Stimulated activated CD8-positive, alpha-beta memory T cell treated with anti-CD3 and anti-CD28 coated beads, Interleukin-15, amount 100 ng/mL, for 48 hours (primary cell): ENCODE data around the gene PRG2.

Source experiments
- DNase-seq, 2 donors: peaks; one replicate each; pipeline ENCODE4 v3.0.0-alpha.2; 2020; ENCODE audit warnings: low read depth in 2 of 2

PRG2 gene

DNA sequence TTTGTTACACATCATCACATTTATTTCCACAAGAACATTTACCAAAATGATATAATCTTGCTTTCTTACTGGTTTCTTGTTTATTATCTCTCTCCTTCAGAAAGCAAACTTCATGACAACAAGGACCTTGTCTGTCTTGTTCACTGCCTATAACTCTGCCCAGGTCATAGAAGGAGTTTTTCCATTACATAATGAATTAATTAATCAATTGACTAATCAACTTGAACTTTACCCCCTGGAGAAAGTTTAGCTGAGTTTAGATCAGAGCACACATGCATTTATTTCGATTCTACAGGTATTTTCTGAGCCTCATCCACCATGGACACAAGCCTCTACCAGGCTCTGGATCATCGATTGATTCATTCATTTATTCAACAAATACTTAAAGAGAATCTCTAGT is 6.3 kb upstream of the PRG2 start:
- no peak for DNase-seq

- no peak for DNase-seq
Observed at GRCh38 chr11:57395905-57396623, 5.6 kb upstream of the PRG2 start.

DNA sequence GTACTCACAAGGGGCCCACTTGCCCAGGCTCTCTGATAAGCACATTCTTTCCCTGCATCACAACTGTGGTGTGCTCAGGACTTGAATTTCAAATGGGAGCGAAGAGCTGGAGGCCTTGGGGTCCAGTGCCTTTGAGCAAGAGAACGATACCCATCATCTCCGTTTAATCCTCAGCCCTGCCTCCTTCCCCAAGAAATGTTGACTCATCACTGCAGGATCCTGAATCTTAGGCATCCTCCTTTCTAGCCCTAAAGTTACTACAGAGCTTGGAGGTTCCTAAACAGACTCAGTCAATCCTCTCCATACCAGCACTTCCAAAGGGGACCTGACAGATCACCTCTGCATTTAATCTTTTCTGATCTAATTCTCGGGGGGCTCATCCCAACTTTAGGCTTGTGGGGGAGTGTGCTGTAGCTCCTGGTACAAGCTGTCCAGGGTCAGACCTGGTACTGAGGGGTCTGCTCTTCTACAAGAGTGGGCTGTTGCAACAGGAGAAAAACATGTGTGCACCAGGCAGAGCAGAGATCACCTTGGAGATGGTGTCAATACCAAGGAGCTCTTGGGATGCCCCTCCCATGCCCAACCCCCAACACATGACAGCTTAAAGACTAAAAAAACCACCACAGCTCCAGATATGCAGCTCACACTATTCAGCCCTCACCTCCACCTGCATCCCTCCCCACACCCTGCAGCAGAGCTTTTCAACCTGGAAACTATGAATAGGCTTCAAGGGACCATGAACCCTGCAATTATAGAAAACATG is 3.9 kb upstream of the PRG2 start:
- no peak for DNase-seq

GRCh38 chr11:57392763-57393105 is 2.3 kb upstream of the PRG2 start:
- no peak for DNase-seq

DNA sequence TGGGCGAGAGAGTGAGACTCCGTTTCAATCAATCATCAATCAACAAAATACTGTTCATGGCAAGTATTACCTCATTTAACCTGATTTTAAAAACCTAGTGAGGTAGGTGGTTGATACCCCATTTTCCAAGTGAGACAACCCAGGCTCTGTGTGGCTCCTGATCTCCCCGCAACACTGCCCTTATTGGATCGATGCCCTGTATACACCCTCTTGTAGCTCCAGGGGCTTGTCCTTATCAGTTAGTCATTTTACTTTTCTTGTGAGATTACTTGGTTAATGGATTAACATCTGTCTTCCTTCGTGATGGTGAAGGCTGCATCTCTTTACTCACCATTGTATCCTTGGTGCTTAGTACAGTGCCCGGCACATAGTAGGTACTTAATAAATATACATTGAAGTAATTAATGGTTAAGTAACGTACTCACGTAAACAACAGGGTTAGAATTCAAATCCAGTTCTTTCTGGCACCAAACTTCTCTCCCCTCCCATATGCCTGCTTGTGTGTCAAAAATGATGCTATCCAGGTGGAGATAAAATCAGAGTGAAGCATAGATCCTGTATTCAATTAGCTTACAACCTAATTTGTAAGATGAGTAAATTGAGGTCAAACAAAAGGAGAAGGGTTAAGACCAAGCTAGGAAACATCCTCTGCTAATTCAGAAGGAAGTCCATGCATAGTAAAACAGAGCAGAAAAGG is 1.8 kb upstream of the PRG2 start:
- no peak for DNase-seq

DNA sequence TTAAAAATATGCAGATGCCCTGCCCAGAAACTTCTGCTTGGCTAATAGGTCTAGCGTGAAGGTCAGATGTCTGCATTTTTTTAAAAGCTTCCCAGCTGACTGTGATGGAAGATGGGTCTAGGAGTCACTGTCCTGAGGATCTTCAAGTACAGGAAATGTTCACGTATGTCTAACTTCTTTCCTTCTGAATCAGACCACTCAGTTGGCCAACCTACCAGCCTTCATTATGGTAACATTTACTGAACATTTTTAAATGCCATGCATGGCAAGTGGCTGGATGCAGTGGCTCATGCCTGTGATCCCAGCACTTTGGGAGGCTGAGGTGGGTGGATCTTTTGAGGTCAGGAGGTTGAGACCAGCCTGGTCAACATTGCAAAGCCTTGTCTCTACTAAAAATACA is 1.1 kb upstream of the PRG2 start:
- DNase-seq, result no peak

DNA sequence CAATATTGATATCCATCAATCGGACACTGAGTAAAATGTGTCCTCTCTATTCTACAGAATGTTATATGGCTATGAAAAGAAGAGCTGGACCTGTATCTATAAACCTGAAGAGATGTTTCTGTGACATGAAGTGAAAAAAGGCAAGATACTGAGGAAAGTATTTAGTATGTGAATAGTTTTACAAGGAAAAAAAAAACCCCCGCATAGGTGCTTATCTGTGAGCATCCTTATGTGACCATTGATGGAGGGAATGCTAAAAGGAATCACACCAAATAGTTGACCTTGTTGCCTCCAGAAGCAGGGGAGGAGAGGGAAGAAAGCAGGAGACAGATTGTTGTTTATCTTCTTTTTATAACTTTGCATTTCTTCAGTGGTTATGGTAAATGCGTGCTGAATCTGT is 661 bp upstream of the PRG2 start:
- no peak for DNase-seq

DNA sequence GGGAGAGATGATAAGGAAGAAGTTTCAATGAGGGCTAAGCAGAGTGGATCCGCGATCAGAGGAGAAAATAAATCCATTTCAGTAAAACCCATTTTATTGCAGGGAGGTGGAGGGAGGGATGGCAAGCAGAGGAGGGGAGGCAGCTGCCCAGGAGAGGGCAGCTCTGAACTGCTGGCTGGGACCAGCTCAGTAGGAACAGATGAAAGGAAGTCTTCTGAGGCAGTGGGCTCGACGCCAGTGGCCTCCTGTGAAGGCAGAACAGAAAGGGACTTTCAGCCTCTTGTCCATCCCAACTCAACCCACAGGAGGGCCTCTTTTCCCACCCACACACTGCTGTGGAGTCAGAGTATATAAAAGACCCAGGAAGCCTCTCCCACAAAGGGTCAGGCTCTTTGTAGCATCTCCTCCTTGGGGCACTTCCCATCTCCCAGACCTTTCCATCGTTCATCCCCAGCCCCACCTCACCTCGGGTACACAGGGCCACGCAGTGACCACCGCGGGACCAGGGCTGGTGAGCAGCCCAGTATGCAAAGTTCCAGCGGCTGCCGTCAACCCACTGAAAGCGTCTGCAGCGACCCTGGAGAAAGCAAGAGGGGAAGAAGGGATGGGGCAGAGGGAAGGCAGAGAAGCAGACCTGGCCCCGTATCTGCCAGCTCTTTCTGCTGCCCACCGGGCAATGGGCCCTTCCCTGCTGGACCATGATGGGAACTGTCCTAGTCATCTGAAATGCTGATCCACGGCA is 3.0 kb downstream of the PRG2 start:
- no peak for DNase-seq

- DNase-seq, result no peak
Observed at GRCh38 chr11:57386178-57386940, 4.1 kb downstream of the PRG2 start.

GRCh38 chr11:57380975-57381374 is 9.5 kb downstream of the PRG2 start, which contains the start of gene PRG3:
PRG3 (minus strand) TSS chr11:57381150; CDS start chr11:57380708, 442 bp downstream.
- no peak for DNase-seq

DNA sequence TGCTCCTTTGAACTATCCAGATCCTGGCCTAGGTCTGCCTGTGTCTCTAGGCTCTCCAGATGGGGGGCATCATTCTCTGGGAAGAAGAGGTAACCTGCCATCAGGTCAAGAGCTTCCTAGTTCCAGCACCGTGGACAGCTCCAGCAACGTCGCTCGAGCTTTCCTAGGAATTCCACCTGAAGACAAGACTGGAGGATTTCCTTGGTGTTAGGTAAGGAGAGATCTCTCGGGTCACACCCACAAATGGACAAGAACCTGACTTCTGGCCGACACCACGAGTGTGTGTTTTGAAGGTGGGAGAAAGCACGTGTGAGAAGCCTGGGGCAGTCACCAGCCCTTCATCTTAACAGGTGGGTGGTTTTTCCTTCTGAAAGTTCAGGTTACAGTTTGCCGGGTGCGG is 10.7 kb downstream of the PRG2 start:
- DNase-seq, result no peak

DNA sequence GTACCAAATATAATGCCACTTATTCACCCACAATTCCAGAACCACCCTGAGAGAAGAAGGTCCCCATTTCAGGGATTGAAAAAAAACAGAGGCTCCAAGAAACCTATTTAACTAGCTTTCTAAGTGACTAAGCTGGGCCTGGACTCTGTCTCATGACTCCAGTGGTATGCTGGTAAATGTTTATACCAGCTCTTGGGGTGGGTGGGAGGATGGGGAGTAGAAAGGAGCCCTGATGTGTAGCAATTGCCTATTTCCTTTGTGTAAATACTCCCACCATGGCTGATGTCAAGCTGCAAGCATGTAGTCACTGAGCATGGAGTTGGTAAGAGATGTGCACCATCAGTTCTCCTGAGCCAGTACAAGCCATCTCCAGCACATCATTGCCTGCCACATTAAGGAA is 12.3 kb downstream of the PRG2 start:
- no peak for DNase-seq

DNA sequence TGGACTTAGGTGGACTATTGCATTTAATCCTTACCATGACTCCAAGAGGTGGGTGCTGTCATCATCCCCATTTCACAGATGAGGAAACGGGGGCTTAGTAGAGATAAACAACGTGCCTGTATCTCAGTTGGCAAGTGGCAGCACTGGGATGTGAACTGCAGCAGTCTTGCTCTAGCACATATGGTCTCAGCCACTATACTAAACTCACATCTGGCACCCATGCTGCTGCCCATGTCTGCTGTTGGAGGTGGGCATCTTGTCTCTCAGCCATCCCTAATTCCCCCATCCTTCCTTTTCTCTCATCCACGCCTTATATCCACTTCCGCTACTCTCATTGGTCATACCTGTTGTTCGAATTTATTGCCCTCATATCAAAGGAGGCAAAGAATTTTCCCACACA is 13.3 kb downstream of the PRG2 start:
- no peak for DNase-seq

DNA sequence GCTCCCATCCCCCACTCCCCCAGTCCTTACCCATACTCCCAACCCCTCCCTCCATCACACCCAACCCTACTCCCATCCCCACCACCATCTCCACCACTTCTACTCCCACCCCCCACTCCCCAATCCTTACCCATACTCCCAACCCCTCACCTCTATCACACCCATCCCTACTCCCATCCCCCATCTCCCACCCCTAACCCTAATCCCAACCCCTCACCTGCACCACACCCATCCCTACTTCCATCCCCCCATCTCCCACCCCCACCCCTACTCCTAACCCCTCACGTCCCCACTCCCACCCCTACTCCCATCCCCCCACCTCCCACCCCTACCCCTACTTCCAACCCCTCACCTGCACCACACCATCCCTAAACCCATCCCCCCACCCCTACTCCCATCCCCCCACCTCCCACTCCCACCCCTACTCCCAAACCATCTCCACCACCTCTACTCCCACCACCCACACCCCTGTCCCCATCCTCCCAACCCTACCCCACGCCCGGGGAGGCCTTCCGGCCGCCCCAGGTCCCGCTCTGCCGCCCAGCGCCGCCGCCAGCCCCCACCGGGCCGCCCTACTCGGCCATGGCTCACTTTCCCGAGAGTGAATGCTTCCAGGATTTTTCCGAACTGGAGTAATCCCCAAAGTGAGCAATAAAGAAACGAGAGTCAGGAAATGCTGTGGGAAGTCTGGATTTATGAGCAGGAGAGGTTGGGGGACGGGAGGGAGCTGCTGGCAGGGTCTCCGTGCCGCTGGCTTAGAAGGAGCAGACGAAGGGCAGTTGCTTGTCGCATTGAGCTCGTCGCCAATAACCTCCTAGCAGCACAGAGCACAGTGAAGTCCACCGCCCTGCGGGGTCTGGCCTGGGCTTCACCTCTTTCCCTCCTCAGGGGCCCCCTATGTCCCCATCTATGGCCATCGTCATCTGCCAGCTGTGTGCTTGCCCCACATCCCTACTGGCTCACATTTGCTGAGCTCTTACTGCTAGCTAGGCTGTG is 14.1 kb downstream of the PRG2 start:
- DNase-seq, result no peak

- no peak for DNase-seq
Observed at GRCh38 chr11:57375490-57375889, 15.0 kb downstream of the PRG2 start.

- DNase-seq, result no peak
Observed at GRCh38 chr11:57374966-57375365, 15.5 kb downstream of the PRG2 start.

- DNase-seq, result no peak
Observed at GRCh38 chr11:57373146-57373545, 17.3 kb downstream of the PRG2 start.

GRCh38 chr11:57370941-57371340 is 19.5 kb downstream of the PRG2 start:
- no peak for DNase-seq

DNA sequence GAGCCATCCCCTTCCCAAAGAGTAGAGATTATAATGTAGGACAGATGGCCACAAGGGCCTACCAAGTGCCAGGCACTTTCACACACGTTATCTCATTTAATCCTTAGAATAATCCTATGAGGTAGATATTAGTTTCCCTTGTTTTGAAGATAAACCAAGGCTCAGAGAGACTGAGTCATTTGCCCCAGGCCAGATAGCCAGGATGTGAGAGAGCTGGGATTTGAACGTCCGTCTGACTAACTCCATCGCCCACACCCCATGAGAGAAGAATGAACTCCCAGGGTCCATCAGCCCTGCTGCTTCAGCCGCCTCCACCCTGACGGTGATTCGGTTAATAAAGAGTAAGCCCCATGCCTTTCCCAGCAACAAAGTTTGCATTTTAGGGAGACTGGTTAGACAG is 20.2 kb downstream of the PRG2 start:
- DNase-seq, result no peak

DNA sequence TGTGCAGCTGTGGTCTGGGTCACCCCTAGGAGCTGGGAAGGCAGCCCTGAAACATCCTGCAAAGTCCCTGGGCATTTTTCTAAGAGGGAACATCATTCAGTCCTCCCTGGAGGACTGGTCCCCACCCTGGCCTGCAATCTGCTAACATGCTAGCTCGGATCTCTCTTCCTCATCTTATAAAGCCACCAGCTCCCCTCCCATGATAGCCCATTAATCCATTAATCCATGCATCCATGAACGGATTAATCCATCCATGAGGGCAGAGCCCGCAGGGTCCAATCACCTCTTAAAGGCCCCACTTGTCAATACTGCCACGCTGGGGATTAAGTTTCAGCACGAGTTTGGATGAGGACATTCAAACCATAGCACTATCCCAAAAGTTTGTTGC is 21.6 kb downstream of the PRG2 start:
- no peak for DNase-seq
